GM20431 (cell line): ENCODE measurements around the gene CST4.
"Not testable (repeated sequence)": the region's sequence is repeated elsewhere in the genome, so short reads cannot be mapped to it uniquely, and the experiment has no call there.

ENCODE experiments used
- in situ Hi-C: fragments of 300-500 bp; cut with MseI, MboI; formaldehyde crosslinking; loops from one replicate; pipeline ENCODE4 v1.15.0; 2020; ENCODE audit warnings: low sequenced_read_pairs; ENCODE audit not compliant: unreplicated experiment

The CST4 gene

GRCh38 chr20:23646106-23646873, 42.5 kb downstream of the CST4 start:
- in situ Hi-C loops: no loop called here

DNA sequence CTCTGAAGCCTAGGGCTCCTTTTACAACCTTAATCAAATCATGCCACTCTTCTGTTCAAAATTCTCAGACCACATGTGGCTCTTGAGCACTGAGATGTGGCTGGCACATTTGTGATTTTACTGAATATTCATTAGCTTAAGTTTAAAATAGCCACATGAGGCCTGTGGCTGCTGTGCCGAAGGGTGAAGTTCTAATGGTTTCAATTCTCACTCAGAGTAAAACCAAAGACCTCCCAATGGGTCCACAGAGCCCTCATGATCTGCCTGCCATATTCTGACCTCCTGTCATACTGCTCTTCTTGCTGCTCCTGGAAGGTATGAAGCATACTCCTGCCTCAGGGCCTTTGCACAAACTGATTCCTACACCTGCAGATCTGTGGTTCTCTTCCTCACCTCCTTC, 43.3 kb downstream of the CST4 start:
- in situ Hi-C loops: no loop called here

GRCh38 chr20:23644164-23644563, 44.7 kb downstream of the CST4 start:
- in situ Hi-C loops: no loop called here

DNA sequence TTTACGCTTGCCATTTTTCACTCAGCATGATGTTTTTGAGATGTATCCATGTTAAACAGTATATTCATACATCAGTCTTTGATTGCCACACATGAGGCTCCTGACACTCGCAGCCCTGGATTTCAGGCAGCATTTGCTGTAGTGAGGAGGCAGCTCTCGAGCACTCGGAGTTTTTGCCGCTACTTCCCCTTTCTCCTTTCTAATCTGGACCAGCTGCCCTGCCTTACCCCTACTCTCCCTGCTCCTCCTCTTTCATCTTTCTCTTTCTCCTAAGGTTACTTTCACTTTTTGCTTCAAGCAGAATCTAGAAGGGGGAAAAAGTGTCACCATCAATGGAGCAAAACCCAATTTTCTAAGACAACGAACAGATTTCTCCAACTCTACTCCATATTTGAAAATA, 45.2 kb downstream of the CST4 start:
- in situ Hi-C loops: no loop called here

GRCh38 chr20:23641936-23642751, 46.7 kb downstream of the CST4 start:
- in situ Hi-C loops: no loop called here

- in situ Hi-C loops: no loop called here
Measured at GRCh38 chr20:23640671-23641667, 47.9 kb downstream of the CST4 start.

GRCh38 chr20:23640018-23640601, 48.7 kb downstream of the CST4 start:
- in situ Hi-C loops: no loop called here

DNA sequence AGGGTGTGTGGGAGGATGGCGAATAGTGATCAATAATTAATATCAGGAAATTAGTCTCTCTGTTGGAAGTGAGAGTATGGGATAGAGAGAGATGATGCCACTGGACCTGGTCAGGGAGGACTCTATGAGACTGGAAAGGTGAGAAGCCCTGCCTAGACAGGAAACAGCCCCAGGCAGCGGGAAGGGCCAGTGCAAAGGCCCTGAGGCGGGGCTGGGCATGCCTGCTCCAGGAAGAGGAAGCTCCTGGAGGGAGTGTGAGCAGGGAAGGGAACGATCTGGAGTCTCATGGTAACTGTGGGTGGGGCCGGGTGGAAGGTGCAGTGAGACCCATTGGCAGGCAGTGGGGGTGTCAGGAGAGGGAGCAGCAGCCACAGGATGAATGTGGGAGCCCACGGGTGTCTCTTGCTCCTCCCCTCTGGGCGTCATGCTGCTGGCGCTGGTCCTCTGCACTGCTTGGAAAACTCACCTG, 49.3 kb downstream of the CST4 start:
- in situ Hi-C loops: no loop called here

DNA sequence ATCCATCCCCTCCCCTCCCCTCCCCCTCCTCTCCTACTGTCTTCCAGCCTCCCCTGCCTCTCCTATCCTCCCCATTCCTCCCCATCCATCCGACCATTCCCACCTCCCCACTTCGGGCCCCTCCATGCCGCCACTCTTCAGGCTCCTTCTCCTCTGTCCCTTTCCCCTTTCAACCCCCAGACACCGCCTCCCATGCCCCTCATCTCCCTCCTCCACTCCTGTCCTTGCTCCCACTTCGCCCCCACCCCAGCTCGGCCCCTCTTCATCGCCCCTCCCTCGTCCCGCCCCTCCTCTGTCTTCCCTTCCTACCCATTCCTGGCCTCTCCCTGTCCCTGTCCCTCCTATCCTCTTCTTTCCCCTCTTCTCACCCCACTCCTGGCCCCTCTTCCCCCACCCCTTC, 50.5 kb downstream of the CST4 start:
- in situ Hi-C loops: no loop called here

DNA sequence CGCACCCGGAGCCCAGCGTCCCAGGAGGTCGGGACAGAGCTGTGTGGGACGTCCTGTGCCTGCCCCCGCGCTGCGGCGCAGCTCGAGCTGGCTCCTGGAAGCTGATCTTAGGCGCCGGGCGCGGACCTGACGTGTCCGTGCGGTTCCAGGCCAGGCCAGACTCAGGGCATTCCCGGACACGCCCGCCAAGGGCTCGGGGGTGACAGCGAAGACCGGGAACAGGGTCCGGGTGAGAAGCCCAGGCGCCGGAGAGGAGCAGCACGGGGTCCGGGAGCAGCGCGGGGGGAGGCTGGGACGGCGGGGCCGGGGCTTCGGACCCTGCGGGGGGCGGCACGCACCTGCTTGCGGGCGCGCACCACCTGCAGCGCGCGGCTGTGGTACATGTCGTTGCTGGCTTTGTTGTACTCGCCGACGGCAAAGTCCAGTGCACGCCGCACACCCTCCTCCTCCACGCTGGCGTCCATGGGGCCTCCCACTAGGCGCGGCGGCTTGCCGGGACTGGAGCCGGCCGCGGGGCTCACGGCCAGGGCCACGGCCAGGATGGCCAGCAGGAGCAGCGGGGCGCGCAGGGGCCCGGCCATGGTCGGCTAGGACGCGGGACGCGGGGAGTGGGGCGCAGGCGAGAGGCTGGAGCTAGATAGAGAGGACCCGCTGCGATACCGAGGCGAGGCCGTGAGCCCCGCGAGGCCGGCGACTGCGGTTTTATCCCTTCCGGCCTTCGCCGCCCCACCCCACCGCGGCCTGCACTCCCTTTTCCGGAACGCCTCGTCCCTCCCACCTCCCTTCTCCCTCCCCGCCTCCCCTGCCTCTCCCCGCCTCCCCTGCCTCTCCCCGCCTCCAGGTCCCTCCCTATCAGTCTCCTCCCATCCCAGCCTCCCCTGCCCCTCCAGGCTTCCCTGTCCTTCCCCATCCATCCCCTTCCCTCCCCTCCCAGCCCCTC, 51.3 kb downstream of the CST4 start, which contains the start of gene CST3:
CST3 (minus strand) TSS at position 674 of the 940 bp plus-strand sequence; CDS start at position 581, 93 bp downstream.
- in situ Hi-C loops: no loop called here

DNA sequence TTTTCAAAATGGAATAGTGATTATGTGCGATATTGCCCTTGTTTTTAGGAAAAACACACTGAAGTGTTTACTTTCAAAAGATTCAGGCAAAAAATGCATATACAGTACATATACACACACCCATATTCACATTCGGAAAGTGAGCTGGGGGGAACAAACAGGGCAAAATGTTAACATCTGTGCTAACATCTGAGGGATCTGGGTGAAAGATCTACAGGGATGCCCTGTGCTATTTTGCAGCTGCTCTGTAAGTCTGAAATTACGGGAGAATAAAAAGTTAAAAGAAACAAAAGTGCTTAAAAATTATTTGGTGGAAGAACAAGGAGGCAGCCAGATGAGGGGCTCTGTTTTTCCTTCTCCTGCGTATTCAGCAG, 51.9 kb downstream of the CST4 start:
- in situ Hi-C loops: no loop called here

DNA sequence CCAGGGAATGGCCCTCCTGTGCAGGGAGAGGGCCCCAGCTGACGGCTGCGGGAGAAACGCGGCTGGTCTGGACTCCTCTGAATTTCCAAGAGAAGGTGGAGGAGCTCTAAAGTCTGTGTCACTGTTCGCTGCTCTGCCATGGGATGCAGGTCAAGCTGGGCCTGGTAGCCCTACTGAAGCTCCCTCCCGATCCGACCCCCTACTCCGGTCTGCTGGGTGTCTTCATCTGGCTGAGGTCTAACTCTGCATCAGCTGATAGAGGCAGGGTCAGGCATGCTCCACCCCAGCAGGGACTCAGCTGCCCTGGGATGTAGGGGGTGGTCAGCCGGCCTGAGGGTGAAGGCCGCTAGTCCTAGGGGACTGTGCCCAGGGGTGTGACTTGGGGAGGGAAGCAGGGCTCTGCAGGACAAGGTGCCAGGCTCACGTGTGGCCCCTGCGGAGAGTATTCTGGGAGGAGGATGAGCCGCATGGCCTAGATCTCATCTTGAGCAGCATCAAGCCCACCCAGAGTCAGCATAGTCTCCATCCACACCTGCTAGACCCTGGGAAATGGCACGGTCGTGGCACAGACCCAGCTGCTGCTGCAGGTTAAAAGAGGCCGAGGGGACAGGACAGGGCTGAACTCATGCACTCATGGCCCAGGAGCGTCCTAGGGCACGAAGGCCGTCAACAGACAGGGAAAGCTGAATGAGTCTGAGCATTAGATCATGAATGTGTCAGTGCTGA, 52.5 kb downstream of the CST4 start:
- in situ Hi-C loops: no loop called here

DNA sequence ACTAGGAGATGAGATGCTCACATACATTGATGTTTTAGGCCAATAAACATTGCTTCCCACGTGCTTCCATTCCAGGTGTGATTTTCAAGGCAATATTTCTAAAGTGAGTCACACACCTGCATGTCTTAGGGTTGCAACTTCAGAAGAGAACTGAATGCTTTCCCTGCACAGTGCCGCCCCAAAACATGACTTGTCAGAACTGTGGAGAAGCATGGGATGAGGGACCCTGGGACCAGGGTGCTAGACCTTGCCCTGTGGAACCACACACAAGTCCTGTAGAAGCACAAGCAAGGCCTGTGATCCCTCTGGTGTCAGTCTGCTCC, 53.1 kb downstream of the CST4 start:
- in situ Hi-C loops: not testable (repeated sequence)
